NCI-H1417 (cell line): ENCODE data around the gene HMCES.
"Not testable (repeated sequence)": the region's sequence is repeated elsewhere in the genome, so short reads cannot be mapped to it uniquely, and the experiment has no call there.

Source experiments
- DNase-seq, 3 experiments: peaks; one replicate each; lab custom pipeline; 2025; lab: John Stamatoyannopoulos, UW

The HMCES gene

GRCh38 chr3:129346695-129347457 is 68.2 kb downstream of the HMCES start:
- peak in 1 of 3 experiments; percentile 41 for DNase-seq

GRCh38 chr3:129347458-129347845 is 68.8 kb downstream of the HMCES start:
- DNase-seq, result no peak

- no peak for DNase-seq
Observed at GRCh38 chr3:129348734-129349133, 70.1 kb downstream of the HMCES start.

GRCh38 chr3:129349169-129349568 is 70.5 kb downstream of the HMCES start:
- DNase-seq, result not testable (repeated sequence)

- DNase-seq, result no peak
Observed at GRCh38 chr3:129349791-129350190, 71.1 kb downstream of the HMCES start.

- no peak for DNase-seq
Observed at GRCh38 chr3:129352045-129352444, 73.4 kb downstream of the HMCES start.

GRCh38 chr3:129352650-129353588 is 74.2 kb downstream of the HMCES start:
- DNase-seq, result no peak

- no peak for DNase-seq
Observed at GRCh38 chr3:129353589-129353941, 74.9 kb downstream of the HMCES start.
